IMR-90 (cell line): ENCODE data around the gene ATP6V1F. TPM values are rescaled to one million over a fixed set of nuclear protein-coding genes. Genes with fewer than 3 reads are reported as not detected.

Experiments used
- ATAC-seq: fragments of 200-7000 bp; cut with Tn5 transposase; 2 replicates; pipeline ENCODE4 v1.9.1; 2020; ENCODE audit warnings: low read depth, mild to moderate bottlenecking, moderate library complexity
- BruUV-seq: library from RNA; stranded (reverse); fragments of 400-500 nt; replicated peaks from 2 replicates; lab custom pipeline; 2021; lab: Mats Ljungman, UMichigan
- CTCF ChIA-PET: fragments of 300-600 bp; formaldehyde crosslinking; extraction: SDS; loops from one replicate; lab custom pipeline; 2021; ENCODE audit warnings: antibody characterized with exemption; lab: Yijun Ruan, JAX
- POLR2A ChIA-PET: fragments of 300-600 bp; sonication (Branson Sonifier 250); formaldehyde crosslinking; loops from one replicate; lab custom pipeline; 2022; ENCODE audit warnings: antibody characterized with exemption; ENCODE audit not compliant: unreplicated experiment; lab: Charles Lee
- DNase-seq: peaks from one replicate; pipeline ENCODE4 v3.0.0; 2013
- H2AFZ ChIP-seq: replicated peaks from 2 replicates; pipeline ENCODE3; 2013; ENCODE audit warnings: low read length, mild to moderate bottlenecking; ENCODE audit not compliant: poor library complexity
- H2AK5ac ChIP-seq: 2 replicates; pipeline ENCODE4 v1.6.1; 2013; ENCODE audit warnings: low read depth, low read length, inconsistent platforms
- H2AK9ac ChIP-seq: replicated peaks from 2 replicates; pipeline ENCODE3; 2013; ENCODE audit warnings: mild to moderate bottlenecking, low read depth, low read length, moderate library complexity; ENCODE audit not compliant: poor library complexity
- H2BK120ac ChIP-seq: 2 replicates; pipeline ENCODE4 v1.6.1; 2013; ENCODE audit warnings: low read depth, low read length, inconsistent platforms
- H2BK15ac ChIP-seq: 3 replicates; pipeline ENCODE4 v1.6.1; 2013; ENCODE audit warnings: low read depth, low read length, inconsistent platforms
- H2BK20ac ChIP-seq: 2 replicates; pipeline ENCODE4 v1.6.1; 2013; ENCODE audit warnings: low read depth, mild to moderate bottlenecking, inconsistent platforms, low read length, moderate library complexity
- H2BK5ac ChIP-seq: 2 replicates; pipeline ENCODE4 v1.6.1; 2013; ENCODE audit warnings: mild to moderate bottlenecking, low read depth, low read length, inconsistent platforms; ENCODE audit not compliant: poor library complexity, severe bottlenecking
- H3K14ac ChIP-seq: replicated peaks from 2 replicates; pipeline ENCODE4 v1.6.1; 2013; ENCODE audit warnings: low read depth, low read length, inconsistent platforms
- H3K18ac ChIP-seq: 2 replicates; pipeline ENCODE4 v1.6.1; 2013; ENCODE audit warnings: low read depth, low read length, control low read depth
- H3K23ac ChIP-seq: 2 replicates; pipeline ENCODE4 v1.6.1; 2013; ENCODE audit warnings: low read depth, low read length, inconsistent platforms
- H3K27ac ChIP-seq: 2 replicates; pipeline ENCODE4 v1.5.1; 2013; ENCODE audit warnings: mild to moderate bottlenecking, control low read depth, low read length; ENCODE audit not compliant: insufficient read depth
- H3K27me3 ChIP-seq: 2 replicates; pipeline ENCODE4 v1.6.1; 2013; ENCODE audit warnings: low read length; ENCODE audit not compliant: control insufficient read depth, insufficient read depth
- H3K36me3 ChIP-seq: 2 replicates; pipeline ENCODE4 v1.6.1; 2013; ENCODE audit warnings: low read length, mixed read lengths; ENCODE audit not compliant: control insufficient read depth, insufficient read depth
- H3K4ac ChIP-seq: 2 replicates; pipeline ENCODE4 v1.6.1; 2013; ENCODE audit warnings: low read depth, low read length, inconsistent platforms
- H3K4me1 ChIP-seq: 2 replicates; pipeline ENCODE4 v1.6.1; 2013; ENCODE audit warnings: low read length, mixed read lengths; ENCODE audit not compliant: control insufficient read depth, insufficient read depth
- H3K4me2 ChIP-seq: 2 replicates; pipeline ENCODE4 v1.6.1; 2013; ENCODE audit warnings: low read depth, mild to moderate bottlenecking, control low read depth, low read length, moderate library complexity
- H3K4me3 ChIP-seq: 2 replicates; pipeline ENCODE4 v1.5.1; 2013; ENCODE audit warnings: low read depth, mild to moderate bottlenecking, control low read depth, low read length, moderate library complexity; ENCODE audit not compliant: insufficient read depth
- H3K56ac ChIP-seq: 2 replicates; pipeline ENCODE4 v1.6.1; 2013; ENCODE audit warnings: low read length, inconsistent platforms; ENCODE audit not compliant: insufficient read depth; ENCODE audit errors: extremely low read depth
- H3K79me1 ChIP-seq, 2 experiments: 2 replicates each; pipeline ENCODE4 v1.6.1; 2013; ENCODE audit warnings: low read length in 2 of 2, inconsistent platforms in 1 of 2, low read depth in 1 of 2
- H3K9ac ChIP-seq: 2 replicates; pipeline ENCODE4 v1.6.1; 2013; ENCODE audit warnings: low read depth, low read length, control low read depth
- H3K9me1 ChIP-seq: 2 replicates; pipeline ENCODE4 v1.6.1; 2013; ENCODE audit warnings: low read length, inconsistent platforms; ENCODE audit not compliant: insufficient read depth
- H3K9me3 ChIP-seq: 2 replicates; pipeline ENCODE4 v1.6.1; 2013; ENCODE audit warnings: low read length; ENCODE audit not compliant: control insufficient read depth, insufficient read depth
- H4K20me1 ChIP-seq: 2 replicates; pipeline ENCODE4 v1.6.1; 2013; ENCODE audit warnings: low read length, inconsistent platforms; ENCODE audit not compliant: insufficient read depth
- H4K5ac ChIP-seq: 2 replicates; pipeline ENCODE4 v1.6.1; 2013; ENCODE audit warnings: mild to moderate bottlenecking, low read depth, low read length, control low read depth
- H4K8ac ChIP-seq, 2 experiments: 2 replicates each; pipeline ENCODE4 v1.6.1; 2013; ENCODE audit warnings: low read depth in 2 of 2, low read length in 2 of 2, control low read depth in 1 of 2, inconsistent platforms in 1 of 2
- H4K91ac ChIP-seq: 2 replicates; pipeline ENCODE4 v1.6.1; 2013; ENCODE audit warnings: low read depth, low read length, inconsistent platforms; ENCODE audit not compliant: insufficient read depth
- BHLHE40 ChIP-seq: fragments of 150-350 bp; IDR thresholded peaks from 2 replicates; pipeline ENCODE4 v1.6.1; 2016; ENCODE audit warnings: mild to moderate bottlenecking, low read depth, low read length
- CEBPB ChIP-seq: IDR thresholded peaks from 2 replicates; pipeline ENCODE4 v1.6.1; 2012; ENCODE audit warnings: low read depth, low read length, improper control_type of control experiment
- CHD1 ChIP-seq: IDR thresholded peaks from 2 replicates; pipeline ENCODE4 v1.6.1; 2012; ENCODE audit warnings: low read depth, low read length, improper control_type of control experiment
- CTCF ChIP-seq: conservative IDR thresholded peaks from 2 replicates; pipeline ENCODE4 v1.5.1; 2012; ENCODE audit warnings: mild to moderate bottlenecking, low read depth, low read length, improper control_type of control experiment
- ELK1 ChIP-seq: fragments of 150-350 bp; IDR thresholded peaks from 2 replicates; pipeline ENCODE4 v1.6.1; 2016; ENCODE audit warnings: low read depth, mild to moderate bottlenecking, low read length, moderate library complexity, borderline replicate concordance
- FOS ChIP-seq: fragments of 150-350 bp; IDR thresholded peaks from 2 replicates; pipeline ENCODE4 v1.6.1; 2016; ENCODE audit warnings: low read depth, low read length
- MAFK ChIP-seq: IDR thresholded peaks from 2 replicates; pipeline ENCODE4 v1.6.1; 2012; ENCODE audit warnings: low read depth, low read length, improper control_type of control experiment
- MAZ ChIP-seq: IDR thresholded peaks from 2 replicates; pipeline ENCODE4 v1.6.1; 2012; ENCODE audit warnings: low read depth, mild to moderate bottlenecking, low read length, improper control_type of control experiment, moderate library complexity, borderline replicate concordance
- MXI1 ChIP-seq: IDR thresholded peaks from 2 replicates; pipeline ENCODE4 v1.6.1; 2012; ENCODE audit warnings: low read depth, mild to moderate bottlenecking, low read length, moderate library complexity, borderline replicate concordance
- NFE2L2 ChIP-seq: fragments of 150-350 bp; IDR thresholded peaks from 2 replicates; pipeline ENCODE4 v1.6.1; 2016; ENCODE audit warnings: low read depth, mild to moderate bottlenecking, low read length
- POLR2A ChIP-seq: IDR thresholded peaks from 2 replicates; pipeline ENCODE4 v1.6.1; 2012; ENCODE audit warnings: mild to moderate bottlenecking, low read depth, low read length
- RAD21 ChIP-seq: IDR thresholded peaks from 2 replicates; pipeline ENCODE4 v1.6.1; 2012; ENCODE audit warnings: low read length, improper control_type of control experiment
- RCOR1 ChIP-seq: IDR thresholded peaks from 2 replicates; pipeline ENCODE4 v1.6.1; 2012; ENCODE audit warnings: mild to moderate bottlenecking, low read length, improper control_type of control experiment; ENCODE audit not compliant: insufficient replicate concordance
- RFX5 ChIP-seq: IDR thresholded peaks from 2 replicates; pipeline ENCODE4 v1.8.0; 2012; ENCODE audit warnings: low read depth, mild to moderate bottlenecking, low read length, moderate library complexity
- SMC3 ChIP-seq: fragments of 150-350 bp; IDR thresholded peaks from 2 replicates; pipeline ENCODE4 v1.6.1; 2016; ENCODE audit warnings: low read depth, mild to moderate bottlenecking, antibody characterized with exemption, low read length, moderate library complexity
- USF2 ChIP-seq: fragments of 150-350 bp; IDR thresholded peaks from 2 replicates; pipeline ENCODE4 v1.6.1; 2017; ENCODE audit warnings: mild to moderate bottlenecking, antibody characterized with exemption, low read length, low read depth
- WGBS, 2 experiments: methylation state at CpG; one replicate each; pipeline versions ENCODE4 v1.1.5 to v1.1.7; 2013; ENCODE audit warnings: missing lambda C conversion rate in 2 of 2; ENCODE audit not compliant: insufficient read length in 1 of 2; ENCODE audit errors: extremely low coverage in 2 of 2; 5-methylcytosine and 5-hydroxymethylcytosine counted together
- dilution Hi-C: fragments of 300-500 bp; cut with HindIII; formaldehyde crosslinking; loops from one replicate; pipeline ENCODE4 v1.14.3; 2018; ENCODE audit warnings: low sequenced_read_pairs; ENCODE audit not compliant: unreplicated experiment
- in situ Hi-C: fragments of 300-500 bp; cut with MboI; formaldehyde crosslinking; loops from 3 replicates; pipeline ENCODE4 v1.14.3; 2019; ENCODE audit warnings: low sequenced_read_pairs, inconsistent platforms, mixed read lengths
- intact Hi-C: fragments of 100-400 bp; cut with micrococcal nuclease; formaldehyde crosslinking; loops from 2 replicates; pipeline ENCODE4 v1.10.0; 2022
- polyA plus RNA-seq, 3 experiments: library from polyadenylated mRNA; depleted of rRNA; stranded (reverse); fragments of >200 nt; gene quantifications; 2 replicates each; pipeline ENCODE4 v1.2.3, GENCODE V29; 2012; ENCODE audit warnings: low replicate concordance in 1 of 3
- total RNA-seq: library from RNA; depleted of rRNA; stranded (reverse); fragments of >200 nt; gene quantifications from 2 replicates; pipeline ENCODE4 v1.2.3, GENCODE V29; 2012

The ATP6V1F gene
- total and polyA plus RNA-seq, 2 of the 4 experiments (the other 2 are of a cell fraction) = 104 to 321 TPM

- Histone ChIP-seq H4K8ac (no peak overlapping the region), H2AK9ac (no peak overlapping the region), H3K56ac (no peak overlapping the region), H3K23ac (no peak overlapping the region), H4K20me1 (no peaks in the 10 kb centered on the region), H3K4ac (no peak overlapping the region), H4K91ac (no peak overlapping the region), H4K5ac (no peak overlapping the region), H3K36me3 (peaks cover 2% of the 10 kb centered on the region; the same call in 1 of the 2 replicates), H3K4me2 (no peak overlapping the region), H3K4me3 (no peak overlapping the region), H2AFZ (no peak overlapping the region), H3K9me1 (peaks cover 6% of the 10 kb centered on the region), H2BK15ac (no peak overlapping the region), H3K14ac (no peak overlapping the region), H3K4me1 (peaks cover 10% of the 10 kb centered on the region), H2AK5ac (no peak overlapping the region), H2BK5ac (no peak overlapping the region), H3K9ac (no peak overlapping the region), H3K79me1 (no peaks in the 10 kb centered on the region; a peak in 1 of 4 replicates), H2BK20ac (no peak overlapping the region), H3K27me3 (no peaks in the 10 kb centered on the region), H3K9me3 (no peaks in the 10 kb centered on the region), H3K18ac (no peak overlapping the region), H3K27ac (no peak overlapping the region), H2BK120ac (no peak overlapping the region)
- BruUV-seq = no TSS peak
- WGBS, 2 experiments = 100% methylated on average over 1 of the region's 6 CpGs; no CpG with 5 or more reads in 1 of the 2 experiments
- dilution Hi-C loops = no loop called here
- POLR2A ChIA-PET = interaction anchor here (0.6 kb wide), 1 partner anchor 16 kb away, joined by 3 read pairs; no protein-coding TSS in a partner anchor
- CTCF ChIA-PET = no interaction called here
- ATAC-seq (no peak), DNase-seq (no peak)
- intact Hi-C loops = no loop called here
- TF ChIP-seq POLR2A (no peak), MAZ (no peak), SMC3 (no peak), USF2 (no peak), RFX5 (no peak), ELK1 (no peak), MAFK (no peak), FOS (no peak), RCOR1 (no peak), NFE2L2 (no peak), CEBPB (no peak), BHLHE40 (no peak), CHD1 (no peak), MXI1 (no peak), CTCF (no peak), RAD21 (no peak)
- in situ Hi-C loops = no loop called here
Measured at GRCh38 chr7:128814499-128814898, 48.2 kb upstream of the ATP6V1F start.
